Naive thymus-derived CD8-positive, alpha-beta T cell (primary cell): ENCODE measurements around the gene PNO1. TPM values are rescaled to one million over a fixed set of nuclear protein-coding genes. Genes with fewer than 3 reads are reported as not detected.
A peak's percentile ranks its signal among the peaks of the same experiment; 100 is the strongest.

Source experiments
- ATAC-seq, 2 donors: fragments of 150-1000 bp; cut with Tn5 transposase in 1 of 2; sonication (Bioruptor Pico), chemical (Tn5 transposase) in 1 of 2; 1 replicate in 1 of 2; 2 replicates in 1 of 2; pipeline ENCODE4 v1.10.0; 2021; ENCODE audit warnings: mild to moderate bottlenecking in 2 of 2, moderate library complexity in 2 of 2
- POLR2A ChIA-PET: fragments of 350-600 bp; sonication (Branson Sonifier 250); formaldehyde crosslinking; loops from one replicate; lab custom pipeline; 2021; ENCODE audit warnings: antibody characterized with exemption; lab: Charles Lee
- DNase-seq, 10 donors: peaks; one replicate each; pipeline versions ENCODE4 v3.0.0 to v3.0.0-alpha.2; 2020 to 2022
- H3K27ac Mint-ChIP-seq, 10 donors: one replicate each; pipeline ENCODE4 v1.8.0; 2020 to 2022; ENCODE audit warnings: mild to moderate bottlenecking in 10 of 10, mixed read lengths in 10 of 10, moderate library complexity in 4 of 10, inconsistent platforms in 1 of 10
- H3K27me3 Mint-ChIP-seq, 5 donors: one replicate each; pipeline ENCODE4 v1.8.0; 2021 to 2022; ENCODE audit warnings: mixed read lengths in 5 of 5
- H3K36me3 Mint-ChIP-seq, 3 donors: one replicate each; pipeline ENCODE4 v1.8.0; 2020 to 2022; ENCODE audit warnings: mixed read lengths in 3 of 3, mild to moderate bottlenecking in 2 of 3, inconsistent platforms in 1 of 3
- H3K4me1 Mint-ChIP-seq, 4 donors: one replicate each; pipeline ENCODE4 v1.8.0; 2021 to 2022; ENCODE audit warnings: mixed read lengths in 4 of 4
- H3K4me3 Mint-ChIP-seq, 10 donors: one replicate each; pipeline ENCODE4 v1.8.0; 2020 to 2022; ENCODE audit warnings: mild to moderate bottlenecking in 10 of 10, mixed read lengths in 10 of 10, moderate library complexity in 6 of 10, inconsistent platforms in 1 of 10
- H3K9me3 Mint-ChIP-seq, 9 donors: one replicate each; pipeline ENCODE4 v1.8.0; 2020 to 2022; ENCODE audit warnings: mixed read lengths in 9 of 9, mild to moderate bottlenecking in 3 of 9, inconsistent platforms in 1 of 9, moderate library complexity in 1 of 9
- polyA plus RNA-seq, 3 donors: library from polyadenylated mRNA; unstranded; fragments of 300-500 nt; fragmentation: Illumina TruSeq; gene quantifications; one replicate each; pipeline ENCODE4 v1.2.3, GENCODE V29; 2021
- total RNA-seq, 8 experiments: library from RNA in 2 of 8; stranded (reverse) in 2 of 8; gene quantifications; one replicate each; pipeline ENCODE4 v1.2.3 and lab custom pipeline; 2021 to 2026

PNO1 gene
- total and polyA plus RNA-seq, 5 experiments from 2014 or later, result 11.8 to 24.5 (median 19.6) TPM

GRCh38 chr2:68203587-68203986 lies 45.9 kb downstream of the PNO1 start:
- Mint-ChIP-seq H3K36me3 (peaks cover 0 to 18% (median 3%) of the 10 kb centered on the region in 3 donors), H3K4me1 (peaks cover 36 to 86% (median 77%) of the 10 kb centered on the region in 4 donors), H3K27ac (peak overlapping the region; percentile 29 to 88 (median 78)), H3K4me3 (peak overlapping the region in 9 of 10 donors; percentile 4 to 74 (median 61)), H3K9me3 (no peaks in the 10 kb centered on the region), H3K27me3 (no peaks in the 10 kb centered on the region)
- no peak for DNase-seq
- POLR2A ChIA-PET, result interaction anchor here (0.7 kb wide), 1 partner anchor 18 kb away, joined by 3 read pairs; no protein-coding TSS in a partner anchor
- peak; percentile 40 to 47 for ATAC-seq

DNA sequence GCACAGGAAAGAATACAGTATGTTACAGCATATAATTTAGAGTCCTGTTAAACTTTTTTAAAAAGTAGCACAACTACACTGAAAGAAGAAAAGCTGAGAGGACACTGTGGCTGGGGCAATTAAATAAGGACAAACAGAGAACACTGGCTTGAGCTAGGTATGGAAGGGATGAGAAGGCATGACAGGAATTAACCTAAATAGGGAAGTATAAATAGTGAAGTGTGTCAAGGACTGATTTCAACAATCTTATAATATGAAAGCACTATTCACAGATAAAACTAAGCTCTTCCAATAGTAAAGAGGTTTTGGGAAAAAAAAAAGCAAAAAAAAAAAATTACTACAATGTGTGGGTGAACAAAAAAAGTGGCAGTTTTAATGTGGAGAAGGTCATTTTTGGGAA lies 49.1 kb downstream of the PNO1 start:
- ATAC-seq, result no peak
- Mint-ChIP-seq H3K9me3 (no peaks in the 10 kb centered on the region), H3K36me3 (peaks cover 0 to 31% (median 17%) of the 10 kb centered on the region in 3 donors), H3K27ac (peak overlapping the region in 9 of 10 donors; percentile 32 to 84 (median 69)), H3K4me1 (peaks cover 38 to 76% (median 73%) of the 10 kb centered on the region in 4 donors), H3K27me3 (no peaks in the 10 kb centered on the region), H3K4me3 (peak overlapping the region in 8 of 10 donors; percentile 1 to 67 (median 25))
- POLR2A ChIA-PET, result interaction anchor here (0.7 to 1.2 kb wide), 2 partner anchors 37 to 46 kb away, joined by 3 read pairs; partner anchors contain the start of gene PPP3R1
- DNase-seq, result no peak

GRCh38 chr2:68214381-68214780 lies 56.7 kb downstream of the PNO1 start:
- no peaks in the 10 kb centered on the region for H3K9me3 Mint-ChIP-seq
- ATAC-seq, result no peak
- H3K27ac Mint-ChIP-seq, result peak overlapping the region in 8 of 10 donors; percentile 8 to 52 (median 22)
- H3K27me3 Mint-ChIP-seq, result no peaks in the 10 kb centered on the region
- no peak overlapping the region for H3K4me3 Mint-ChIP-seq
- peaks cover 42 to 80% (median 71%) of the 10 kb centered on the region in 4 donors for H3K4me1 Mint-ChIP-seq
- no peak for DNase-seq
- POLR2A ChIA-PET, result no interaction called here
- peaks cover 0 to 55% (median 26%) of the 10 kb centered on the region in 3 donors for H3K36me3 Mint-ChIP-seq

DNA sequence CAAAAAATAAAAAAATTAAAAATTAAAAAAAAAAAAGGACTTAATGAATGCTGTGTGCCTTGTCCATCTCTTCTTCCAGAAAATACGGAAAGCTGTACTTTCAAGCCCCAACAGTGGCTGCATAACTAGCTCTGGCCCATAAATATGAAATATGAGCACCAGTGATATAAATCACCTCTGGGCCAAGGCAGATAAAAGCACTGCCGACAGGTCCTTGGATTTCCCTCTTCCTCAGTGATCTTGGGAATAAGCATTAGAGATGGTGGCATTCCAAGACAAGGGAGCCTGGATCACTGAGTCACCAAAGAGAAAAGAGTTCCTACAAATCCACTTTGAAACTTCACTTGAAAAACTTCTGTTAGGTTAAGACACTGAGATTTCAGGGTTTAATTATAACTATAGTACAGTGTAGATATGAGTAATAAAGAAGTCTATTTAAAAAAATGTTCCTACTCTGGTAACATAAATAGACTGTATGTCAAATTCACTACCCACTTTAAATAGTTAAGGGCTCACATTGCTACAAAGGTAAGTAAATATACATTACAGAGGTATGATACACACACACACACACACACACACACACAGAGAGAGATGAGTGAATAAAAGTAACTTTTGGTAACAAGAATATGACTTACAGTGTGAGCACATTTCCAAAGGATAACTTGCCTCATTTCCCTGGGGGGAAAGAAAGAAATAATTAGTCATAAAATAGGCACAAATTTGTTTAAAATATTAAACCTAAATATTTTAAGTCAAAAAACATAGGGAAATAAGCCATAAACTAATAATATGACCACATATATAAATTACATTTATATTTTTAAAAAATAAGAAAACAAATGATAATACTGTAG lies 59.0 kb downstream of the PNO1 start:
- Mint-ChIP-seq H3K4me3 (peak overlapping the region in 4 of 10 donors; percentile 3 to 30 (median 20)), H3K9me3 (peaks cover 0 to 2% (median 0%) of the 10 kb centered on the region in 9 donors), H3K27me3 (no peaks in the 10 kb centered on the region), H3K27ac (peak overlapping the region in 4 of 10 donors; percentile 2 to 79 (median 24)), H3K36me3 (peaks cover 0 to 46% (median 19%) of the 10 kb centered on the region in 3 donors), H3K4me1 (peaks cover 40 to 87% (median 76%) of the 10 kb centered on the region in 4 donors)
- ATAC-seq, result no peak
- DNase-seq, result no peak
- POLR2A ChIA-PET, result interaction anchor here (1.0 kb wide), 1 partner anchor 36 kb away, joined by 4 read pairs; the partner anchor contains the start of gene PPP3R1

- ATAC-seq (no peak), DNase-seq (no peak)
- Mint-ChIP-seq H3K27ac (no peak overlapping the region), H3K4me3 (no peak overlapping the region), H3K9me3 (peaks cover 0 to 2% (median 0%) of the 10 kb centered on the region in 9 donors), H3K27me3 (no peaks in the 10 kb centered on the region), H3K36me3 (peaks cover 0 to 40% (median 18%) of the 10 kb centered on the region in 3 donors), H3K4me1 (peaks cover 41 to 88% (median 76%) of the 10 kb centered on the region in 4 donors)
- POLR2A ChIA-PET, result interaction anchor here (1.0 kb wide), 1 partner anchor 35 kb away, joined by 4 read pairs; the partner anchor contains the start of gene PPP3R1
Observed at GRCh38 chr2:68217729-68218128, 60.0 kb downstream of the PNO1 start.

DNA sequence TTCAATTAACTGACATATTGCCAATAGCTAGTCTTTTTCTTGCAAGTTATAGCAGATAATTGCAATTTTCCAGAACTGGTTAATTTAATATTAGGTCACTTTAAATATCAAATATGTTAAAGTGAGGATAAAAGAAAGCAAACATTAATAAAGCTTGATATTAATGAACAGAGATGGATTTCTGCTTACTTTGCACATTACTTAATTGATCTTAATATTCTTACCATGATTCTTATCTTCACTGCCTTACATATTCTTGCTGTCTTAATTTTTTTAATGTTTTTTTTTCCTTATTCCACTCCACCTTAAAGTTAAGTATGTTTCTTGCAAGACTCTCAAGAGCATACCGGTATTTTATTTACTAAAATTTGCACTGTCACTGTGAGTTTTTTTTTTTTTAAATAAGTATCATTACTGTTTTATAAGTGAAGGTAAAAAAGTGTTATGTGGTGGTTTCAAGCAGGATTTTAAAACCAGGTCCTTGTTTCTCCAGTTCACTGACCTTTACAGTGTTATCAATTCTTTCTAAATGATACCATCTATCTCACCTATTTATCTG lies 60.7 kb downstream of the PNO1 start:
- Mint-ChIP-seq H3K36me3 (peaks cover 0 to 37% (median 18%) of the 10 kb centered on the region in 3 donors), H3K9me3 (peaks cover 0 to 2% (median 0%) of the 10 kb centered on the region in 9 donors), H3K27ac (peak overlapping the region in 5 of 10 donors; percentile 1 to 60 (median 37)), H3K27me3 (no peaks in the 10 kb centered on the region), H3K4me1 (peaks cover 39 to 89% (median 76%) of the 10 kb centered on the region in 4 donors), H3K4me3 (peak overlapping the region in 9 of 10 donors; percentile 5 to 52 (median 44))
- DNase-seq (no peak), ATAC-seq (no peak)
- POLR2A ChIA-PET, result no interaction called here

GRCh38 chr2:68222287-68222686 lies 64.6 kb downstream of the PNO1 start:
- Mint-ChIP-seq H3K36me3 (peaks cover 0 to 12% (median 9%) of the 10 kb centered on the region in 3 donors), H3K4me1 (peaks cover 32 to 97% (median 86%) of the 10 kb centered on the region in 4 donors), H3K4me3 (peak overlapping the region in 7 of 10 donors; percentile 8 to 51 (median 29)), H3K9me3 (peaks cover 0 to 2% (median 0%) of the 10 kb centered on the region in 9 donors), H3K27ac (peak overlapping the region in 7 of 10 donors; percentile 20 to 75 (median 44)), H3K27me3 (no peaks in the 10 kb centered on the region)
- POLR2A ChIA-PET, result no interaction called here
- DNase-seq (no peak), ATAC-seq (no peak)

- DNase-seq (no peak), ATAC-seq (no peak)
- Mint-ChIP-seq H3K4me3 (peak overlapping the region in 5 of 10 donors; percentile 5 to 51 (median 41)), H3K4me1 (peaks cover 34 to 98% (median 90%) of the 10 kb centered on the region in 4 donors), H3K36me3 (peaks cover 0 to 12% (median 9%) of the 10 kb centered on the region in 3 donors), H3K9me3 (peaks cover 0 to 2% (median 0%) of the 10 kb centered on the region in 9 donors), H3K27ac (peak overlapping the region in 4 of 10 donors; percentile 42 to 81 (median 58)), H3K27me3 (no peaks in the 10 kb centered on the region)
- POLR2A ChIA-PET, result no interaction called here
Observed at GRCh38 chr2:68223419-68223818, 65.7 kb downstream of the PNO1 start.

- peaks cover 32 to 98% (median 91%) of the 10 kb centered on the region in 4 donors for H3K4me1 Mint-ChIP-seq
- H3K9me3 Mint-ChIP-seq, result peaks cover 0 to 2% (median 0%) of the 10 kb centered on the region in 9 donors
- peak; percentile 70 to 82 for ATAC-seq
- POLR2A ChIA-PET, result interaction anchor here (1.0 to 1.2 kb wide), 2 partner anchors 26 to 27 kb away, joined by 4 to 6 read pairs; partner anchors contain the start of gene PPP3R1
- H3K27ac Mint-ChIP-seq, result peak overlapping the region in 9 of 10 donors; percentile 5 to 80 (median 50)
- H3K36me3 Mint-ChIP-seq, result peaks cover 0 to 12% (median 6%) of the 10 kb centered on the region in 3 donors
- peak in 3 of 10 donors; percentile 16 to 21 (median 20) for DNase-seq
- no peaks in the 10 kb centered on the region for H3K27me3 Mint-ChIP-seq
- peak overlapping the region in 9 of 10 donors; percentile 15 to 65 (median 43) for H3K4me3 Mint-ChIP-seq
Observed at GRCh38 chr2:68225119-68225632, 67.5 kb downstream of the PNO1 start.
